Measurements from ENCODE around the gene ABCC4.

- no peak for TF ChIP-seq CTCF (tag by site-specific recombination; IDR thresholded peaks at IDR 0.05)
- TF ChIP-seq ZNF624 (tag by site-specific recombination; IDR thresholded peaks at IDR 0.05), result no peak
- no peak for TF ChIP-seq ZNF785 (tag by site-specific recombination; IDR thresholded peaks at IDR 0.05)
- no peak for TF ChIP-seq TRIM28 (IDR thresholded peaks at IDR 0.05; ENCODE audit: borderline replicate concordance, low read length)
These were observed 56.2 kb downstream of the ABCC4 start for GRCh38 chr13:95245071-95245470.
